ENCODE measurements around the gene STK11IP.

DNA sequence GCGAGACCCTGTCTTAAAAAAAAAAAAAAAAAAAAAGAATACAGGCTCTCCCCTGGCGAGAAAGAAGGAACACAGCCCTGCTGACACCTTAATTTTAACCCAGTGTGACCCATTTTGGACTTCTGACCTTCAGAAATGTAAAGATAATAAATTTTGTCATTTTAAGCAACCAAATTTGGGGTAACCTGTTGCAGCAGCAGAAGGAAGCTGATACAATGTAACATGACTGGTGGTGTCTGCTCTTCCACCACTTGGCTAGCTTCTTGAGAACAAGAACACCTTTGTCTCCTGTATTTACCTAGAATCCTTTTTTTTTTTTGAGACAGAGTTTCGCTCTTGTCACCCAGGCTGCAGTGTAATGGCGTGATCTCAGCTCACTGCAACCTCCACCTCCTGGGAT lies 6.6 kb upstream of the STK11IP start:
- TF ChIP-seq EZH2 (IDR thresholded peaks at IDR 0.05; ENCODE audit: borderline replicate concordance, insufficient read depth, low read length, poor library complexity, severe bottlenecking) (no peak), CTCF (IDR thresholded peaks at IDR 0.05; ENCODE audit: poor library complexity, severe bottlenecking) (no peak), POLR2AphosphoS5 (IDR thresholded peaks at IDR 0.05) (no peak), RAD21 (conservative IDR thresholded peaks at IDR 0.05) (no peak), TAF1 (IDR thresholded peaks at IDR 0.05; ENCODE audit: low read depth) (no peak), SMC3 (conservative IDR thresholded peaks at IDR 0.05; ENCODE audit: poor library complexity) (no peak), EP300 (conservative IDR thresholded peaks at IDR 0.05; ENCODE audit: poor library complexity, severe bottlenecking) (no peak)
- TF ChIP-seq, protein P1, sequence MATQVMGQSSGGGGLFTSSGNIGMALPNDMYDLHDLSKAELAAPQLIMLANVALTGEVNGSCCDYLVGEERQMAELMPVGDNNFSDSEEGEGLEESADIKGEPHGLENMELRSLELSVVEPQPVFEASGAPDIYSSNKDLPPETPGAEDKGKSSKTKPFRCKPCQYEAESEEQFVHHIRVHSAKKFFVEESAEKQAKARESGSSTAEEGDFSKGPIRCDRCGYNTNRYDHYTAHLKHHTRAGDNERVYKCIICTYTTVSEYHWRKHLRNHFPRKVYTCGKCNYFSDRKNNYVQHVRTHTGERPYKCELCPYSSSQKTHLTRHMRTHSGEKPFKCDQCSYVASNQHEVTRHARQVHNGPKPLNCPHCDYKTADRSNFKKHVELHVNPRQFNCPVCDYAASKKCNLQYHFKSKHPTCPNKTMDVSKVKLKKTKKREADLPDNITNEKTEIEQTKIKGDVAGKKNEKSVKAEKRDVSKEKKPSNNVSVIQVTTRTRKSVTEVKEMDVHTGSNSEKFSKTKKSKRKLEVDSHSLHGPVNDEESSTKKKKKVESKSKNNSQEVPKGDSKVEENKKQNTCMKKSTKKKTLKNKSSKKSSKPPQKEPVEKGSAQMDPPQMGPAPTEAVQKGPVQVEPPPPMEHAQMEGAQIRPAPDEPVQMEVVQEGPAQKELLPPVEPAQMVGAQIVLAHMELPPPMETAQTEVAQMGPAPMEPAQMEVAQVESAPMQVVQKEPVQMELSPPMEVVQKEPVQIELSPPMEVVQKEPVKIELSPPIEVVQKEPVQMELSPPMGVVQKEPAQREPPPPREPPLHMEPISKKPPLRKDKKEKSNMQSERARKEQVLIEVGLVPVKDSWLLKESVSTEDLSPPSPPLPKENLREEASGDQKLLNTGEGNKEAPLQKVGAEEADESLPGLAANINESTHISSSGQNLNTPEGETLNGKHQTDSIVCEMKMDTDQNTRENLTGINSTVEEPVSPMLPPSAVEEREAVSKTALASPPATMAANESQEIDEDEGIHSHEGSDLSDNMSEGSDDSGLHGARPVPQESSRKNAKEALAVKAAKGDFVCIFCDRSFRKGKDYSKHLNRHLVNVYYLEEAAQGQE (IDR thresholded peaks at IDR 0.05; ENCODE audit: borderline replicate concordance) = no peak
